SJCRH30 (cell line): ENCODE measurements around the gene SVIL. TPM values are rescaled to one million over a fixed set of nuclear protein-coding genes. Genes with fewer than 3 reads are reported as not detected.
A peak's percentile ranks its signal among the peaks of the same experiment; 100 is the strongest.

Experiments
- DNase-seq, 2 experiments: peaks; one replicate each; pipeline ENCODE4 v3.0.0-alpha.2; 2015 to 2020
- H3K27ac ChIP-seq: fragments of 250-450 bp; sonication (Bioruptor Pico); 2 replicates; pipeline ENCODE4 v1.5.1; 2020; ENCODE audit warnings: mild to moderate bottlenecking, moderate library complexity
- H3K27me3 ChIP-seq: fragments of 250-450 bp; sonication (Bioruptor Pico); 2 replicates; pipeline ENCODE4 v1.5.1; 2020; ENCODE audit warnings: mild to moderate bottlenecking, moderate library complexity
- H3K36me3 ChIP-seq: fragments of 250-450 bp; sonication (Bioruptor Pico); 2 replicates; pipeline ENCODE4 v1.5.1; 2020; ENCODE audit warnings: mild to moderate bottlenecking, moderate library complexity
- H3K4me1 ChIP-seq: fragments of 250-450 bp; sonication (Bioruptor Pico); 2 replicates; pipeline ENCODE4 v1.5.1; 2020; ENCODE audit warnings: mild to moderate bottlenecking, moderate library complexity
- H3K4me3 ChIP-seq: fragments of 250-450 bp; sonication (Bioruptor Pico); 2 replicates; pipeline ENCODE4 v1.5.1; 2020; ENCODE audit warnings: mild to moderate bottlenecking, moderate library complexity
- H3K9me3 ChIP-seq: fragments of 250-450 bp; sonication (Bioruptor Pico); replicated peaks from 2 replicates; pipeline ENCODE4 v1.5.1; 2020; ENCODE audit warnings: mild to moderate bottlenecking, moderate library complexity
- total RNA-seq: library from RNA; depleted of rRNA; stranded (reverse); fragments of >200 nt; shearing (Covaris generic); gene quantifications from 2 replicates; pipeline ENCODE4 v1.2.3, GENCODE V29; 2014

The SVIL gene
- total RNA-seq, 1 experiment from 2014 or later: 42.5 TPM

- no peaks in the 10 kb centered on the region for H3K4me1 ChIP-seq
- H3K27ac ChIP-seq: no peak overlapping the region
These were observed 210.8 kb downstream of the SVIL start for GRCh38 chr10:29424017-29424416.

GRCh38 chr10:29420744-29421143, 214.0 kb downstream of the SVIL start:
- no peak for DNase-seq
- H3K4me3 ChIP-seq: no peak overlapping the region
- H3K27me3 ChIP-seq: no peaks in the 10 kb centered on the region
- no peaks in the 10 kb centered on the region for H3K9me3 ChIP-seq
- H3K27ac ChIP-seq: no peak overlapping the region
- H3K36me3 ChIP-seq: peaks cover 24% of the 10 kb centered on the region
- no peaks in the 10 kb centered on the region for H3K4me1 ChIP-seq

More at GRCh38 chr10:29424017-29424416, 210.8 kb downstream of the SVIL start:
- Histone ChIP-seq H3K27me3 (no peaks in the 10 kb centered on the region), H3K4me3 (no peak overlapping the region), H3K9me3 (no peaks in the 10 kb centered on the region), H3K36me3 (peaks cover 17% of the 10 kb centered on the region)
- no peak for DNase-seq

GRCh38 chr10:29417324-29417723, 217.4 kb downstream of the SVIL start:
- DNase-seq: no peak
- no peaks in the 10 kb centered on the region for H3K27me3 ChIP-seq
- peaks cover 18% of the 10 kb centered on the region for H3K36me3 ChIP-seq

GRCh38 chr10:29415876-29416275, 218.9 kb downstream of the SVIL start:
- Histone ChIP-seq H3K27ac (no peak overlapping the region), H3K36me3 (peaks cover 14% of the 10 kb centered on the region), H3K4me1 (no peaks in the 10 kb centered on the region), H3K27me3 (no peaks in the 10 kb centered on the region), H3K9me3 (no peaks in the 10 kb centered on the region), H3K4me3 (no peak overlapping the region)
- no peak for DNase-seq

More at GRCh38 chr10:29417324-29417723, 217.4 kb downstream of the SVIL start:
- Histone ChIP-seq H3K4me1 (no peaks in the 10 kb centered on the region), H3K9me3 (no peaks in the 10 kb centered on the region), H3K27ac (no peak overlapping the region), H3K4me3 (no peak overlapping the region)

GRCh38 chr10:29414501-29414900, 220.3 kb downstream of the SVIL start:
- H3K27me3 ChIP-seq: no peaks in the 10 kb centered on the region
- no peak overlapping the region for H3K27ac ChIP-seq
- H3K9me3 ChIP-seq: no peaks in the 10 kb centered on the region
- no peak overlapping the region for H3K4me3 ChIP-seq
- no peaks in the 10 kb centered on the region for H3K4me1 ChIP-seq
- 0 out of 2 replicates have a peak, but pooled peaks cover 6% of the 10 kb centered on the region for H3K36me3 ChIP-seq
- no peak for DNase-seq

GRCh38 chr10:29412485-29412884, 222.3 kb downstream of the SVIL start:
- peaks cover 4% of the 10 kb centered on the region; the same call in 1 of the 2 replicates for H3K9me3 ChIP-seq
- no peaks in the 10 kb centered on the region for H3K27me3 ChIP-seq
- H3K36me3 ChIP-seq: 0 out of 2 replicates have a peak, but pooled peaks cover 6% of the 10 kb centered on the region
- no peak for DNase-seq
- H3K4me3 ChIP-seq: no peak overlapping the region
- H3K4me1 ChIP-seq: no peaks in the 10 kb centered on the region
- no peak overlapping the region for H3K27ac ChIP-seq

GRCh38 chr10:29411666-29412315, 223.0 kb downstream of the SVIL start:
- Histone ChIP-seq H3K9me3 (peaks cover 4% of the 10 kb centered on the region; the same call in 1 of the 2 replicates), H3K4me3 (no peak overlapping the region), H3K27me3 (no peaks in the 10 kb centered on the region), H3K36me3 (0 out of 2 replicates have a peak, but pooled peaks cover under 1% of the 10 kb centered on the region), H3K27ac (no peak overlapping the region), H3K4me1 (no peaks in the 10 kb centered on the region)
- DNase-seq: no peak

GRCh38 chr10:29409241-29410054, 225.3 kb downstream of the SVIL start:
- peak overlapping the region; percentile 90 for H3K4me3 ChIP-seq
- H3K4me1 ChIP-seq: no peaks in the 10 kb centered on the region
- DNase-seq: peak; percentile 76 to 83
- peaks cover 11% of the 10 kb centered on the region for H3K9me3 ChIP-seq
- H3K27me3 ChIP-seq: no peaks in the 10 kb centered on the region
- H3K27ac ChIP-seq: peak overlapping the region; percentile 51
- H3K36me3 ChIP-seq: no peaks in the 10 kb centered on the region

- DNase-seq: no peak
- H3K27me3 ChIP-seq: no peaks in the 10 kb centered on the region
- no peaks in the 10 kb centered on the region for H3K4me1 ChIP-seq
- H3K27ac ChIP-seq: peak overlapping the region; percentile 51; the same call in 1 of the 2 replicates
- H3K36me3 ChIP-seq: no peaks in the 10 kb centered on the region
- H3K4me3 ChIP-seq: peak overlapping the region; percentile 90
- H3K9me3 ChIP-seq: peaks cover 11% of the 10 kb centered on the region
These were observed 225.9 kb downstream of the SVIL start for GRCh38 chr10:29408847-29409240.
